GM18868 (cell line): ENCODE results near the gene CAMK1G.

ENCODE experiments used
- ATAC-seq: cut with Tn5 transposase; IDR thresholded peaks from one replicate; pipeline ENCODE4 v1.9.1; 2021; ENCODE audit warnings: mild to moderate bottlenecking, moderate library complexity; ENCODE audit not compliant: unreplicated experiment

The CAMK1G gene

GRCh38 chr1:209597499-209597898 lies 14.0 kb downstream of the CAMK1G start:
- ATAC-seq, result no peak

- no peak for ATAC-seq
These were observed 14.7 kb downstream of the CAMK1G start for GRCh38 chr1:209598227-209598626.

- ATAC-seq, result no peak
These were observed 17.0 kb downstream of the CAMK1G start for GRCh38 chr1:209600541-209600940.

GRCh38 chr1:209601809-209602657 lies 18.5 kb downstream of the CAMK1G start:
- ATAC-seq, result peak; percentile 85

GRCh38 chr1:209603877-209604276 lies 20.4 kb downstream of the CAMK1G start:
- no peak for ATAC-seq

- ATAC-seq, result peak; percentile 95
These were observed 23.7 kb downstream of the CAMK1G start for GRCh38 chr1:209607102-209607794.

- ATAC-seq, result peak; percentile 29
These were observed 24.3 kb downstream of the CAMK1G start for GRCh38 chr1:209607795-209608178.

GRCh38 chr1:209609041-209609790 lies 25.7 kb downstream of the CAMK1G start:
- ATAC-seq, result no peak

- no peak for ATAC-seq
These were observed 26.5 kb downstream of the CAMK1G start for GRCh38 chr1:209609791-209610630.

- no peak for ATAC-seq
These were observed 27.1 kb downstream of the CAMK1G start for GRCh38 chr1:209610631-209610905.

- no peak for ATAC-seq
These were observed 28.5 kb downstream of the CAMK1G start for GRCh38 chr1:209611771-209612570.

- no peak for ATAC-seq
These were observed 29.3 kb downstream of the CAMK1G start for GRCh38 chr1:209612646-209613399.

GRCh38 chr1:209613400-209614150 lies 30.1 kb downstream of the CAMK1G start:
- ATAC-seq, result no peak

GRCh38 chr1:209614151-209614420 lies 30.6 kb downstream of the CAMK1G start:
- ATAC-seq, result no peak

- no peak for ATAC-seq
These were observed 31.4 kb downstream of the CAMK1G start for GRCh38 chr1:209614906-209615305.

GRCh38 chr1:209616366-209617046 lies 33.0 kb downstream of the CAMK1G start:
- ATAC-seq, result no peak

- ATAC-seq, result no peak
These were observed 33.6 kb downstream of the CAMK1G start for GRCh38 chr1:209617047-209617673.

GRCh38 chr1:209617755-209618154 lies 34.2 kb downstream of the CAMK1G start:
- ATAC-seq, result no peak
